HepG2 (cell line): Measurements from ENCODE around the gene EGR1. TPM values are rescaled to one million over a fixed set of nuclear protein-coding genes. Genes with fewer than 3 reads are reported as not detected.

Source experiments
- GPN1 ChIP-seq: sonication (generic); formaldehyde crosslinking; IDR thresholded peaks from 2 replicates; pipeline ENCODE4 v1.5.1; 2020; ENCODE audit warnings: missing genetic modification reagents, borderline replicate concordance
- HES4 ChIP-seq: sonication (generic); formaldehyde crosslinking; IDR thresholded peaks from 2 replicates; pipeline ENCODE4 v1.9.0; 2021; ENCODE audit warnings: mild to moderate bottlenecking, missing genetic modification reagents, borderline replicate concordance
- HNRNPH1 ChIP-seq: fragments of 200-400 bp; formaldehyde crosslinking; optimal IDR thresholded peaks from 2 replicates; pipeline ENCODE3; 2017; ENCODE audit warnings: mild to moderate bottlenecking, low read depth, low read length
- KDM6A ChIP-seq: IDR thresholded peaks from 2 replicates; pipeline ENCODE4 v1.6.1; 2016; ENCODE audit warnings: low read depth
- MAFF ChIP-seq: IDR thresholded peaks from 2 replicates; pipeline ENCODE4 v1.6.1; 2011; ENCODE audit warnings: low read depth, low read length, improper control_type of control experiment
- NFATC3 ChIP-seq: sonication (generic); formaldehyde crosslinking; IDR thresholded peaks from 2 replicates; pipeline ENCODE4 v1.5.1; 2020; ENCODE audit warnings: mild to moderate bottlenecking, missing genetic modification reagents
- NFYC ChIP-seq: IDR thresholded peaks from 2 replicates; pipeline ENCODE4 v1.6.1; 2016; ENCODE audit warnings: missing genetic modification reagents, missing compliant biosample characterization
- NR2F6 ChIP-seq, 2 experiments: IDR thresholded peaks; 2 replicates each; pipeline ENCODE4 v1.6.1; 2016; ENCODE audit warnings: antibody characterized with exemption in 1 of 2, mild to moderate bottlenecking in 1 of 2
- POGZ ChIP-seq: sonication (generic); formaldehyde crosslinking; IDR thresholded peaks from 2 replicates; pipeline ENCODE4 v1.4.0; 2020; ENCODE audit warnings: mild to moderate bottlenecking, missing genetic modification reagents
- RFX1 ChIP-seq: fragments of 450-650 bp; IDR thresholded peaks from 2 replicates; pipeline ENCODE4 v1.6.1; 2017
- SKI ChIP-seq: fragments of 450-650 bp; IDR thresholded peaks from one replicate; pipeline ENCODE4 v1.6.1; 2018; ENCODE audit warnings: mild to moderate bottlenecking; ENCODE audit not compliant: partially characterized antibody
- SP1 ChIP-seq, 2 experiments: fragments of 450-650 bp in 1 of 2; sonication (generic) in 1 of 2; formaldehyde crosslinking in 1 of 2; IDR thresholded peaks; 2 replicates each; pipeline versions ENCODE4 v1.4.0 to v1.6.1; 2016 to 2020; ENCODE audit warnings: missing genetic modification reagents in 1 of 2
- TCF7 ChIP-seq: sonication (generic); IDR thresholded peaks from 2 replicates; pipeline ENCODE4 v1.6.1; 2016; ENCODE audit warnings: antibody characterized with exemption, low read depth
- TEAD2 ChIP-seq: sonication (generic); formaldehyde crosslinking; IDR thresholded peaks from 2 replicates; pipeline ENCODE4 v1.9.0; 2021; ENCODE audit warnings: missing genetic modification reagents
- ZFAT ChIP-seq: sonication (generic); formaldehyde crosslinking; conservative IDR thresholded peaks from 2 replicates; pipeline ENCODE4 v1.8.1; 2023; ENCODE audit warnings: missing genetic modification reagents, inconsistent platforms
- ZFY ChIP-seq: sonication (generic); formaldehyde crosslinking; IDR thresholded peaks from 2 replicates; pipeline ENCODE4 v1.4.0; 2020; ENCODE audit warnings: missing genetic modification reagents
- ZNF274 ChIP-seq: sonication (generic); formaldehyde crosslinking; IDR thresholded peaks from 2 replicates; pipeline ENCODE4 v1.5.1; 2020; ENCODE audit warnings: mild to moderate bottlenecking, missing genetic modification reagents
- ZNF3 ChIP-seq: IDR thresholded peaks from 2 replicates; pipeline ENCODE4 v1.7.0; 2017; ENCODE audit warnings: inconsistent platforms
- ZNF446 ChIP-seq: sonication (generic); formaldehyde crosslinking; IDR thresholded peaks from 2 replicates; pipeline ENCODE4 v1.5.0; 2020; ENCODE audit warnings: mild to moderate bottlenecking, missing genetic modification reagents
- ZNF577 ChIP-seq: sonication (generic); formaldehyde crosslinking; IDR thresholded peaks from 2 replicates; pipeline ENCODE4 v1.4.0; 2020; ENCODE audit warnings: mild to moderate bottlenecking, low read depth, missing genetic modification reagents, borderline replicate concordance
- ZNF703 ChIP-seq: sonication (generic); formaldehyde crosslinking; IDR thresholded peaks from 2 replicates; pipeline ENCODE4 v1.5.1; 2020; ENCODE audit warnings: missing genetic modification reagents, mild to moderate bottlenecking, moderate library complexity, borderline replicate concordance
- ZNF883 ChIP-seq: sonication (generic); formaldehyde crosslinking; IDR thresholded peaks from 2 replicates; pipeline ENCODE4 v1.5.1; 2020; ENCODE audit warnings: mild to moderate bottlenecking, missing genetic modification reagents; ENCODE audit errors: not compliant biosample characterization
- ZSCAN20 ChIP-seq: sonication (generic); formaldehyde crosslinking; IDR thresholded peaks from 2 replicates; pipeline ENCODE4 v1.4.0; 2020; ENCODE audit warnings: missing genetic modification reagents, mild to moderate bottlenecking, borderline replicate concordance
- ZSCAN25 ChIP-seq: sonication (generic); formaldehyde crosslinking; IDR thresholded peaks from 2 replicates; pipeline ENCODE4 v1.8.0; 2022; ENCODE audit warnings: mild to moderate bottlenecking, missing genetic modification reagents
- polyA plus RNA-seq, 8 experiments: library from polyadenylated mRNA; depleted of rRNA in 3 of 8; stranded (reverse) in 7 of 8; unstranded in 1 of 8; fragments of >200 nt; fragmentation: Illumina TruSeq in 4 of 8; extraction: Trizol in 4 of 8; gene quantifications; 2 replicates each; pipeline versions ENCODE4 v1.2.1 to v1.2.3, GENCODE V29; 2011 to 2016; ENCODE audit warnings: low read depth in 4 of 8, missing spikeins in 1 of 8, mixed read lengths in 1 of 8; ENCODE audit not compliant: insufficient read depth in 1 of 8
- total RNA-seq, 5 experiments: library from RNA; depleted of rRNA; stranded (reverse); fragments of >200 nt; fragmentation: Illumina TruSeq; extraction: Trizol; gene quantifications; 2 replicates each; pipeline ENCODE4 v1.2.3, GENCODE V29; 2016; ENCODE audit warnings: low read depth in 1 of 5
- TF ChIP-seq, protein P1 (sequence below): IDR thresholded peaks from 2 replicates; pipeline ENCODE4 v1.6.1; 2016; ENCODE audit warnings: low read depth, control low read depth
- TF ChIP-seq, protein P2 (sequence below): sonication (generic); formaldehyde crosslinking; conservative IDR thresholded peaks from 2 replicates; pipeline ENCODE4 v1.4.0; 2020; ENCODE audit warnings: missing genetic modification reagents
- TF ChIP-seq, protein P3 (sequence below): sonication (generic); formaldehyde crosslinking; IDR thresholded peaks from 2 replicates; pipeline ENCODE4 v1.5.1; 2020; ENCODE audit warnings: mild to moderate bottlenecking, moderate library complexity, missing genetic modification reagents

The EGR1 gene
- total and polyA plus RNA-seq, 2 of the 13 experiments (the other 11 are each of a cell fraction or from before 2014, with no cell fraction given), result 4.1 to 4.5 TPM

DNA sequence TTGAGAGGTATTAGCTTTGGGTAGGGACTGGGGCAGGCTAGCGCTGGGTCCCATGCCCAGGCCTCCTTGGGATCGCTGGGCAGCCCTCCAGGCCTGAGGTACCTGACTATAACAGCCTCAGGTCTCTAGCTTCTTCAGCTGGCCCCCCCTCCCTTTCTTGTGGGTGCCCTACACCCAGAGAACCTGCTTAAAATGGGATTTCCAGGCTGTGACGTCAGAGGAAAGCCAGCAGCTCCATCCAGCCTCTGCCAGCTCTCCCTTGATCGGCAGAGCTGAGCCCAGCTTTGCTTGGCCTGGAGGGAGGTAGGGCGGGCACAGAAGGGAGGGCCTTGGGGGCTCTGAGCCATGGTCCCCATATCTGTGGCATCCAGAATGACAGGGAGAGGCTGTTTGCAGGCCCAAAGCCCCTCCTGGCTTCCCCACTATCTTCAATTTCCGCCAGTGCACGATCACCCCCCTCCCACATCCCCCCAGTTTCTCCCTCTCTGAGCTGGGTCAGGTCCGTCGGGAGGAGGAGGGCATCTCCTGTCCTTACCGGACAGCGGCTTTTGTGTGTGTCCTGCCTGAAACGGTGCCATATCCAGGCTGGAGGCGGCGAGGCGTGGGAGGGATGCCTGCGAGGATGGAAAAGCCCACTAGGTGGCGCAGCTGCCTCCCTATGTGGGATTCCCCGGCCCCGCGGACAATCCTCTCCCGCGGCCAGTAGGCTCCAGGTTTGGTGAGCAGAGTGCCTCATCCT, 15.6 kb upstream of the EGR1 start (continued):
- TF ChIP-seq SP1 (IDR thresholded peaks at IDR 0.05) (no peak), SP1 (CRISPR knock-in tag; IDR thresholded peaks at IDR 0.05) (no peak), TCF7 (no peak), SKI (no peak), ZNF703 (CRISPR knock-in tag) (no peak), RFX1 (no peak), NFATC3 (CRISPR knock-in tag) (0 out of 2 replicates have a peak, but pooled peaks have one; percentile 47), KDM6A (no peak), ZSCAN25 (CRISPR knock-in tag) (0 out of 2 replicates have a peak, but pooled peaks have one; percentile 43), ZNF274 (peak; percentile 60; the same call in 1 of the 2 replicates), ZNF446 (no peak), ZNF3 (CRISPR knock-in tag) (no peak), NFYC (CRISPR knock-in tag) (no peak), ZSCAN20 (CRISPR knock-in tag) (no peak), MAFF (no peak), ZFAT (CRISPR knock-in tag) (no peak), ZFY (CRISPR knock-in tag) (peak; percentile 19; the same call in 1 of the 2 replicates), HNRNPH1 (no peak), ZNF577 (CRISPR knock-in tag) (no peak), ZNF883 (CRISPR knock-in tag) (peak; percentile 49), NR2F6 (IDR thresholded peaks at IDR 0.05) (no peak), NR2F6 (CRISPR knock-in tag; IDR thresholded peaks at IDR 0.05) (no peak), GPN1 (CRISPR knock-in tag) (no peak), TEAD2 (CRISPR knock-in tag) (no peak), POGZ (CRISPR knock-in tag) (no peak), HES4 (0 out of 2 replicates have a peak, but pooled peaks have one; percentile 2)
- TF ChIP-seq, protein P1, sequence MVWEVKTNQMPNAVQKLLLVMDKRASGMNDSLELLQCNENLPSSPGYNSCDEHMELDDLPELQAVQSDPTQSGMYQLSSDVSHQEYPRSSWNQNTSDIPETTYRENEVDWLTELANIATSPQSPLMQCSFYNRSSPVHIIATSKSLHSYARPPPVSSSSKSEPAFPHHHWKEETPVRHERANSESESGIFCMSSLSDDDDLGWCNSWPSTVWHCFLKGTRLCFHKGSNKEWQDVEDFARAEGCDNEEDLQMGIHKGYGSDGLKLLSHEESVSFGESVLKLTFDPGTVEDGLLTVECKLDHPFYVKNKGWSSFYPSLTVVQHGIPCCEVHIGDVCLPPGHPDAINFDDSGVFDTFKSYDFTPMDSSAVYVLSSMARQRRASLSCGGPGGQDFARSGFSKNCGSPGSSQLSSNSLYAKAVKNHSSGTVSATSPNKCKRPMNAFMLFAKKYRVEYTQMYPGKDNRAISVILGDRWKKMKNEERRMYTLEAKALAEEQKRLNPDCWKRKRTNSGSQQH (CRISPR knock-in tag), result peak; percentile 19; the same call in 1 of the 2 replicates
- TF ChIP-seq, protein P2, sequence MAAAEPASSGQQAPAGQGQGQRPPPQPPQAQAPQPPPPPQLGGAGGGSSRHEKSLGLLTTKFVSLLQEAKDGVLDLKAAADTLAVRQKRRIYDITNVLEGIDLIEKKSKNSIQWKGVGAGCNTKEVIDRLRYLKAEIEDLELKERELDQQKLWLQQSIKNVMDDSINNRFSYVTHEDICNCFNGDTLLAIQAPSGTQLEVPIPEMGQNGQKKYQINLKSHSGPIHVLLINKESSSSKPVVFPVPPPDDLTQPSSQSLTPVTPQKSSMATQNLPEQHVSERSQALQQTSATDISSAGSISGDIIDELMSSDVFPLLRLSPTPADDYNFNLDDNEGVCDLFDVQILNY (CRISPR knock-in tag), result no peak
- TF ChIP-seq, protein P3, sequence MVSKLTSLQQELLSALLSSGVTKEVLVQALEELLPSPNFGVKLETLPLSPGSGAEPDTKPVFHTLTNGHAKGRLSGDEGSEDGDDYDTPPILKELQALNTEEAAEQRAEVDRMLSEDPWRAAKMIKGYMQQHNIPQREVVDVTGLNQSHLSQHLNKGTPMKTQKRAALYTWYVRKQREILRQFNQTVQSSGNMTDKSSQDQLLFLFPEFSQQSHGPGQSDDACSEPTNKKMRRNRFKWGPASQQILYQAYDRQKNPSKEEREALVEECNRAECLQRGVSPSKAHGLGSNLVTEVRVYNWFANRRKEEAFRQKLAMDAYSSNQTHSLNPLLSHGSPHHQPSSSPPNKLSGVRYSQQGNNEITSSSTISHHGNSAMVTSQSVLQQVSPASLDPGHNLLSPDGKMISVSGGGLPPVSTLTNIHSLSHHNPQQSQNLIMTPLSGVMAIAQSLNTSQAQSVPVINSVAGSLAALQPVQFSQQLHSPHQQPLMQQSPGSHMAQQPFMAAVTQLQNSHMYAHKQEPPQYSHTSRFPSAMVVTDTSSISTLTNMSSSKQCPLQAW (CRISPR knock-in tag), result no peak
